ENCODE results near the gene MACROH2A1.

DNA sequence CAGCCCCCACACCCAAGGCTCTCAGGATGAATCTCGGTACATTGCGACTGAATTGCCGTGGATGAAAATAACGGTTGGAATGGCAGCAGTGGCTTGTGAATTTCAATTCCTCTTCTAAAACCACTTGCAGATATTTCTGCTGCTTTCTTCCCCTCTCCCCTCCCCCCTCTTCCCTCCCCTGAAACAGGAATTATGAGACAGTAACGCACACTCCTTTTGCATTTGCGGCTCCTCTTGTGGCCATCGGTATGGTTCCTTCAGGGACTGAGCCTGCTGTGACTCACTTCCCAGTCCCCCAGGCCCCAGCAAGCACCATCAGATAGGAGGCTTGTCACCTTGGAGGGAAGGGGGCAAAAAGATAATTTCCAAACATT lies 38.4 kb upstream of the MACROH2A1 start:
- no peak for TF ChIP-seq POLR2AphosphoS5 (IDR thresholded peaks at IDR 0.05)
- TF ChIP-seq, protein P1, sequence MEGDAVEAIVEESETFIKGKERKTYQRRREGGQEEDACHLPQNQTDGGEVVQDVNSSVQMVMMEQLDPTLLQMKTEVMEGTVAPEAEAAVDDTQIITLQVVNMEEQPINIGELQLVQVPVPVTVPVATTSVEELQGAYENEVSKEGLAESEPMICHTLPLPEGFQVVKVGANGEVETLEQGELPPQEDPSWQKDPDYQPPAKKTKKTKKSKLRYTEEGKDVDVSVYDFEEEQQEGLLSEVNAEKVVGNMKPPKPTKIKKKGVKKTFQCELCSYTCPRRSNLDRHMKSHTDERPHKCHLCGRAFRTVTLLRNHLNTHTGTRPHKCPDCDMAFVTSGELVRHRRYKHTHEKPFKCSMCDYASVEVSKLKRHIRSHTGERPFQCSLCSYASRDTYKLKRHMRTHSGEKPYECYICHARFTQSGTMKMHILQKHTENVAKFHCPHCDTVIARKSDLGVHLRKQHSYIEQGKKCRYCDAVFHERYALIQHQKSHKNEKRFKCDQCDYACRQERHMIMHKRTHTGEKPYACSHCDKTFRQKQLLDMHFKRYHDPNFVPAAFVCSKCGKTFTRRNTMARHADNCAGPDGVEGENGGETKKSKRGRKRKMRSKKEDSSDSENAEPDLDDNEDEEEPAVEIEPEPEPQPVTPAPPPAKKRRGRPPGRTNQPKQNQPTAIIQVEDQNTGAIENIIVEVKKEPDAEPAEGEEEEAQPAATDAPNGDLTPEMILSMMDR (IDR thresholded peaks at IDR 0.05) = no peak
- no peak for TF ChIP-seq POLR2A (IDR thresholded peaks at IDR 0.05)
